Smooth muscle cell (in vitro differentiated cells): Measurements from ENCODE around the gene DDX23. TPM values are rescaled to one million over a fixed set of nuclear protein-coding genes. Genes with fewer than 3 reads are reported as not detected.

ENCODE experiments used
- DNase-seq: peaks from one replicate; lab custom pipeline; 2025; ENCODE audit not compliant: unreplicated experiment; lab: John Stamatoyannopoulos, UW
- H2AFZ ChIP-seq: fragments of 200-600 bp; sonication (generic); 2 replicates; pipeline ENCODE4 v1.6.0; 2016; ENCODE audit warnings: antibody characterized with exemption, low read depth, mild to moderate bottlenecking
- H3F3A ChIP-seq: fragments of 200-600 bp; sonication (generic); 2 replicates; pipeline ENCODE4 v1.6.0; 2017; ENCODE audit warnings: antibody characterized with exemption, low read depth
- H3K27ac ChIP-seq: fragments of 200-600 bp; sonication (generic); 2 replicates; pipeline ENCODE4 v1.5.1; 2016; ENCODE audit warnings: low read depth, mild to moderate bottlenecking
- H3K27me3 ChIP-seq: fragments of 200-600 bp; sonication (generic); 2 replicates; pipeline ENCODE4 v1.6.1; 2016; ENCODE audit warnings: low read depth, mild to moderate bottlenecking
- H3K36me3 ChIP-seq: fragments of 200-600 bp; sonication (generic); 2 replicates; pipeline ENCODE4 v1.5.1; 2016; ENCODE audit warnings: low read depth
- H3K4me1 ChIP-seq: fragments of 200-600 bp; sonication (generic); 2 replicates; pipeline ENCODE4 v1.5.1; 2016; ENCODE audit warnings: low read depth
- H3K4me2 ChIP-seq: fragments of 200-600 bp; sonication (generic); 2 replicates; pipeline ENCODE4 v1.6.0; 2016; ENCODE audit warnings: mild to moderate bottlenecking
- H3K4me3 ChIP-seq: fragments of 200-600 bp; sonication (generic); 2 replicates; pipeline ENCODE4 v1.5.1; 2016; ENCODE audit warnings: mild to moderate bottlenecking
- H3K79me2 ChIP-seq: fragments of 200-600 bp; sonication (generic); 2 replicates; pipeline ENCODE4 v1.6.0; 2016; ENCODE audit warnings: low read depth, mild to moderate bottlenecking
- H3K9ac ChIP-seq: fragments of 200-600 bp; sonication (generic); 2 replicates; pipeline ENCODE4 v1.6.0; 2016; ENCODE audit warnings: low read depth
- H3K9me3 ChIP-seq: fragments of 200-600 bp; sonication (generic); replicated peaks from 2 replicates; pipeline ENCODE4 v1.5.1; 2016; ENCODE audit warnings: low read depth
- H4K20me1 ChIP-seq: fragments of 200-600 bp; sonication (generic); 2 replicates; pipeline ENCODE4 v1.6.0; 2016; ENCODE audit warnings: low read depth
- CTCF ChIP-seq: fragments of 200-600 bp; sonication (generic); IDR thresholded peaks from 2 replicates; pipeline ENCODE4 v1.5.1; 2017; ENCODE audit warnings: borderline replicate concordance, mild to moderate bottlenecking, antibody characterized with exemption; ENCODE audit not compliant: insufficient read depth, poor library complexity, severe bottlenecking
- WGBS: methylation state at CpG from one replicate; pipeline ENCODE4 v1.1.7; 2016; ENCODE audit warnings: low lambda C conversion rate; 5-methylcytosine and 5-hydroxymethylcytosine counted together
- polyA plus RNA-seq: library from polyadenylated mRNA; unstranded; fragments of >200 nt; fragmentation: Nextera tagmentation; extraction: Ambion mirVana; gene quantifications from 2 replicates; pipeline ENCODE4 v1.2.1, GENCODE V29; 2016
- total RNA-seq: library from RNA; depleted of rRNA; stranded (reverse); fragments of >200 nt; gene quantifications from 2 replicates; pipeline ENCODE4 v1.2.3, GENCODE V29; 2014

DDX23 gene
- total RNA-seq (51.7 and 68.9 TPM in 2 replicates), polyA plus RNA-seq (41.6 and 44.9 TPM in 2 replicates)

GRCh38 chr12:48851883-48852733, at the start of gene DDX23:
Gene DDX23, minus strand, starts transcription at chr12:48852163. Its CDS starts 6,381 bp downstream, at chr12:48845782.
- H3K79me2 ChIP-seq, result peaks cover 46% of the 10 kb centered on the region
- H3K9me3 ChIP-seq, result no peaks in the 10 kb centered on the region
- WGBS, result 2% methylated on average over 47 of the region's 53 CpGs
- H3K27me3 ChIP-seq, result no peaks in the 10 kb centered on the region
- TF ChIP-seq CTCF, result no peak
- no peaks in the 10 kb centered on the region for H3K36me3 ChIP-seq
- peak within 1 kb of the TSS; percentile 86 for H2AFZ ChIP-seq
- peaks cover 12% of the 10 kb centered on the region for H4K20me1 ChIP-seq
- H3K4me1 ChIP-seq, result peaks cover 15% of the 10 kb centered on the region
- DNase-seq, result peak; percentile 84
- peak within 1 kb of the TSS; percentile 98 for H3K4me2 ChIP-seq
- H3K9ac ChIP-seq, result peak within 1 kb of the TSS; percentile 90
- H3F3A ChIP-seq, result no peaks in the 10 kb centered on the region
- peak within 1 kb of the TSS; percentile 87 for H3K4me3 ChIP-seq
- peak within 1 kb of the TSS; percentile 46 for H3K27ac ChIP-seq

GRCh38 chr12:48901278-48901677, 49.3 kb upstream of the DDX23 start:
- DNase-seq, result no peak
- no peak overlapping the region for H3K27ac ChIP-seq
- no peak overlapping the region for H3K4me2 ChIP-seq

GRCh38 chr12:48899651-48900050, 47.7 kb upstream of the DDX23 start:
- WGBS, result 73% methylated on average over 2 of the region's 2 CpGs
- no peak for TF ChIP-seq CTCF
- H3K4me1 ChIP-seq, result no peaks in the 10 kb centered on the region

More at GRCh38 chr12:48901278-48901677, 49.3 kb upstream of the DDX23 start:
- Histone ChIP-seq H4K20me1 (no peaks in the 10 kb centered on the region), H3K79me2 (no peaks in the 10 kb centered on the region), H3K9me3 (no peaks in the 10 kb centered on the region), H3K27me3 (peaks cover 11% of the 10 kb centered on the region), H3K9ac (no peak overlapping the region), H3K36me3 (no peaks in the 10 kb centered on the region), H3K4me1 (no peaks in the 10 kb centered on the region), H3F3A (no peaks in the 10 kb centered on the region), H3K4me3 (no peak overlapping the region), H2AFZ (no peak overlapping the region)
- no peak for TF ChIP-seq CTCF
- 86% methylated on average over 2 of the region's 2 CpGs for WGBS

More at GRCh38 chr12:48899651-48900050, 47.7 kb upstream of the DDX23 start:
- Histone ChIP-seq H3K36me3 (no peaks in the 10 kb centered on the region), H3K27ac (no peak overlapping the region), H3K79me2 (no peaks in the 10 kb centered on the region), H3K9ac (no peak overlapping the region), H3K27me3 (peaks cover 11% of the 10 kb centered on the region), H3F3A (no peaks in the 10 kb centered on the region), H4K20me1 (no peaks in the 10 kb centered on the region), H3K4me3 (no peak overlapping the region), H3K4me2 (no peak overlapping the region), H3K9me3 (no peaks in the 10 kb centered on the region), H2AFZ (no peak overlapping the region)
- DNase-seq, result no peak
